Loucy (cell line): ENCODE data around the gene RSRC2.
"Not testable (repeated sequence)": the region's sequence is repeated elsewhere in the genome, so short reads cannot be mapped to it uniquely, and the experiment has no call there.

ENCODE experiments used
- H2AFZ ChIP-seq: fragments of 200-600 bp; sonication (generic); 2 replicates; pipeline ENCODE4 v1.6.0; 2016; ENCODE audit warnings: antibody characterized with exemption, mild to moderate bottlenecking, low read length, moderate library complexity
- H3F3A ChIP-seq: fragments of 200-600 bp; 2 replicates; pipeline ENCODE4 v1.6.0; 2016; ENCODE audit warnings: antibody characterized with exemption, low read depth, mild to moderate bottlenecking
- H3K27me3 ChIP-seq: fragments of 200-600 bp; sonication (generic); 2 replicates; pipeline ENCODE4 v1.6.1; 2014; ENCODE audit warnings: low read length, mild to moderate bottlenecking; ENCODE audit not compliant: insufficient read depth, poor library complexity, severe bottlenecking
- H3K36me3 ChIP-seq: fragments of 200-600 bp; sonication (generic); 2 replicates; pipeline ENCODE4 v1.6.1; 2016; ENCODE audit warnings: low read length; ENCODE audit not compliant: insufficient read depth
- H3K4me1 ChIP-seq: fragments of 200-600 bp; sonication (generic); 2 replicates; pipeline ENCODE4 v1.5.1; 2014; ENCODE audit warnings: low read length, mild to moderate bottlenecking; ENCODE audit not compliant: insufficient read depth, poor library complexity, severe bottlenecking
- H3K4me2 ChIP-seq: fragments of 200-600 bp; sonication (generic); 2 replicates; pipeline ENCODE4 v1.6.0; 2014; ENCODE audit warnings: antibody characterized with exemption, low read length, low read depth, mild to moderate bottlenecking; ENCODE audit not compliant: poor library complexity, severe bottlenecking
- H3K4me3 ChIP-seq: fragments of 200-600 bp; sonication (generic); 2 replicates; pipeline ENCODE4 v1.5.1; 2014; ENCODE audit warnings: low read length, mild to moderate bottlenecking, mixed read lengths; ENCODE audit not compliant: poor library complexity, severe bottlenecking
- H3K79me2 ChIP-seq: fragments of 200-600 bp; sonication (generic); 2 replicates; pipeline ENCODE4 v1.6.1; 2014; ENCODE audit warnings: low read length; ENCODE audit not compliant: insufficient read depth
- H3K9ac ChIP-seq: fragments of 200-600 bp; sonication (generic); 2 replicates; pipeline ENCODE4 v1.6.0; 2014; ENCODE audit warnings: mild to moderate bottlenecking, low read depth, low read length, moderate library complexity; ENCODE audit not compliant: poor library complexity, severe bottlenecking
- H3K9me2 ChIP-seq: fragments of 200-600 bp; sonication (generic); replicated peaks from 2 replicates; pipeline ENCODE4 v1.6.1; 2016; ENCODE audit warnings: low read depth, low read length, mixed read lengths
- H3K9me3 ChIP-seq: fragments of 200-600 bp; sonication (generic); 2 replicates; pipeline ENCODE4 v1.6.1; 2014; ENCODE audit warnings: mild to moderate bottlenecking, antibody characterized with exemption, low read length, low read depth; ENCODE audit not compliant: insufficient read depth
- H4K20me1 ChIP-seq: fragments of 200-600 bp; sonication (generic); 2 replicates; pipeline ENCODE4 v1.6.0; 2014; ENCODE audit warnings: antibody characterized with exemption, low read length, mild to moderate bottlenecking; ENCODE audit not compliant: insufficient read depth, poor library complexity, severe bottlenecking
- EZH2phosphoT487 ChIP-seq: fragments of 200-600 bp; IDR thresholded peaks from 2 replicates; pipeline ENCODE4 v1.6.1; 2018; ENCODE audit warnings: antibody characterized with exemption, mild to moderate bottlenecking, moderate library complexity, borderline replicate concordance
- TF ChIP-seq, protein P1 (sequence below): fragments of 200-600 bp; sonication (generic); conservative IDR thresholded peaks from 2 replicates; pipeline ENCODE4 v1.5.1; 2014; ENCODE audit warnings: mild to moderate bottlenecking, antibody characterized with exemption, low read length

The RSRC2 gene

DNA sequence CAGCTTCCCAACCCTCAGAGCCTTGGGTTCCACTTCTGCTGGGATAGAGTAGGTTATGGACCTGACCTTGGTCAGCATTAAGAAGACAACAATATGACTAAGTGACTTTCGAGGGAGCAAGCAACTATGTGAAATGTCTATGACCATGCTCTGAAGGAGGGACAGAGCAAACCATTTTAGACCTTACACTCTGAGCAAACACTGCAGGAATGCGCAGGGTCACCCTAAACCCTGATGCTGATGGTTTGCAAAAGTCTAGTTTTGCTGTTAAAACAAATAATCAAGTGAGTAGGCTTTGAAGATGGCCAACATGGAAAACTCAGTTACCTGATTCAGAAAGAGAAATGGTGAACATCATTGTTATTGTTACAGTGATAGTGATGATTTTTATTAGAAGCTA, 34.7 kb downstream of the RSRC2 start:
- peaks cover 4% of the 10 kb centered on the region for H3K4me1 ChIP-seq
- H3K27me3 ChIP-seq = no peaks in the 10 kb centered on the region
- TF ChIP-seq, protein P1, sequence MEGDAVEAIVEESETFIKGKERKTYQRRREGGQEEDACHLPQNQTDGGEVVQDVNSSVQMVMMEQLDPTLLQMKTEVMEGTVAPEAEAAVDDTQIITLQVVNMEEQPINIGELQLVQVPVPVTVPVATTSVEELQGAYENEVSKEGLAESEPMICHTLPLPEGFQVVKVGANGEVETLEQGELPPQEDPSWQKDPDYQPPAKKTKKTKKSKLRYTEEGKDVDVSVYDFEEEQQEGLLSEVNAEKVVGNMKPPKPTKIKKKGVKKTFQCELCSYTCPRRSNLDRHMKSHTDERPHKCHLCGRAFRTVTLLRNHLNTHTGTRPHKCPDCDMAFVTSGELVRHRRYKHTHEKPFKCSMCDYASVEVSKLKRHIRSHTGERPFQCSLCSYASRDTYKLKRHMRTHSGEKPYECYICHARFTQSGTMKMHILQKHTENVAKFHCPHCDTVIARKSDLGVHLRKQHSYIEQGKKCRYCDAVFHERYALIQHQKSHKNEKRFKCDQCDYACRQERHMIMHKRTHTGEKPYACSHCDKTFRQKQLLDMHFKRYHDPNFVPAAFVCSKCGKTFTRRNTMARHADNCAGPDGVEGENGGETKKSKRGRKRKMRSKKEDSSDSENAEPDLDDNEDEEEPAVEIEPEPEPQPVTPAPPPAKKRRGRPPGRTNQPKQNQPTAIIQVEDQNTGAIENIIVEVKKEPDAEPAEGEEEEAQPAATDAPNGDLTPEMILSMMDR = no peak
- TF ChIP-seq EZH2phosphoT487 = no peak
- H3K4me2 ChIP-seq = no peak overlapping the region
- H3F3A ChIP-seq = no peaks in the 10 kb centered on the region
- peaks cover 50% of the 10 kb centered on the region for H3K79me2 ChIP-seq
- peaks cover 49% of the 10 kb centered on the region; the same call in 1 of the 2 replicates for H3K36me3 ChIP-seq
- H4K20me1 ChIP-seq = peaks cover 2% of the 10 kb centered on the region
- no peak overlapping the region for H2AFZ ChIP-seq
- no peak overlapping the region for H3K9ac ChIP-seq
- no peaks in the 10 kb centered on the region for H3K9me3 ChIP-seq
- no peaks in the 10 kb centered on the region for H3K9me2 ChIP-seq
- no peak overlapping the region for H3K4me3 ChIP-seq

DNA sequence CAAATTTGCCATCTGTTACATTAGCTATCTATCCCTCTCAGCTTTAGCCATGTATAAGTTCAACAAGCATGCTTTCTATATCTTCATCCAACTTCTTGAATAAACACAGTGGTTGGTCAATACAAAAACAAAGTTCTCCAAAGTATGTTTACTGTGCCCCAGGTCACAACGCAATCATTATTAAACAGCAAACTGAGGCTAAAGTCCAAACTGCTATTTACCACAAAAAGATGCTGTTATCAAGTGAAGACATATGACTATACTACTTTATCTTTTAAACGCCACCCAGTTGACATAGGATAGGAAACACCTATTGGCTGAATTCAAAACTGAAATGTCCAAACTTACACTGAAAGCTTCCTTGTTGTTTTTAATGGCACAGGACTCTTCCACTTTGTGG, 37.7 kb downstream of the RSRC2 start:
- Histone ChIP-seq H3K9me2 (no peaks in the 10 kb centered on the region), H2AFZ (no peak overlapping the region), H3K9me3 (no peaks in the 10 kb centered on the region), H3F3A (no peaks in the 10 kb centered on the region), H3K79me2 (peaks cover 22% of the 10 kb centered on the region; the same call in 1 of the 2 replicates), H3K4me1 (no peaks in the 10 kb centered on the region), H3K4me2 (no peak overlapping the region), H4K20me1 (no peaks in the 10 kb centered on the region), H3K9ac (no peak overlapping the region), H3K27me3 (no peaks in the 10 kb centered on the region), H3K36me3 (peaks cover 70% of the 10 kb centered on the region; the same call in 1 of the 2 replicates), H3K4me3 (no peak overlapping the region)
- TF ChIP-seq EZH2phosphoT487 = no peak

GRCh38 chr12:122487807-122488206, 38.9 kb downstream of the RSRC2 start:
- not testable (repeated sequence) for H3K9me3 ChIP-seq, H3K4me3 ChIP-seq

DNA sequence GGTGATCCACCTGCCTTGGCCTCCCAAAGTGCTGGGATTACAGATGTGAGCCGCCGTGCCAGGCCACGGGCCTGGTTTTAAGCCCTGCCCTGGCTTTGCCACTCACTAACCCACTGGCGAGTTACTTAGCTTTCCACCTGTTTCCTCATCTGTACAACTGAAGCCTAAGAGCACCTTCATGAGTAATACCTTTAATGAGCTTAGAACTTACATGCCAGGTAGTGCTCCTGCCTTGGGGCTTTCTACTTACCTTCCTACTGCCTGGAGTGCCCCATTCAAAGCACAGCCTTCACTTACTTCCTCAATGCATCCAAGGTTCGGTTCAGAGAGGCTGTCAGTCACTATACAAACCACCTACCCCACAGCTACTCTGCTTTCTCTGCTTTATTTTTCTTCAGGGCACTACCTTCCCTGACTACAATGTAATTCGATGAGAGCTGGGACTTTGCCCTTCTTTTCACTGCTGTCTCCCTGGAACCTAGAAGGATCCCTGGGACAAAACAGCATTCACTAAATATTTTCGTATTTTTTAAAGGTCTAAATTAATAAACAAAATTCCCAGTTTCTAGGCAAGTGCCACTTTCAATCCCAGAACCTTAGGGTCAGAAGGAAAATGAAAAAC, 39.8 kb downstream of the RSRC2 start:
- no peak for TF ChIP-seq EZH2phosphoT487
- TF ChIP-seq, protein P1 = no peak
- Histone ChIP-seq H3K9ac (no peak overlapping the region), H3K79me2 (peaks cover 3% of the 10 kb centered on the region; the same call in 1 of the 2 replicates), H3F3A (no peaks in the 10 kb centered on the region), H3K36me3 (peaks cover 81% of the 10 kb centered on the region; the same call in 1 of the 2 replicates), H3K4me1 (no peaks in the 10 kb centered on the region), H3K9me3 (no peaks in the 10 kb centered on the region), H3K4me2 (no peak overlapping the region), H2AFZ (no peak overlapping the region), H3K4me3 (no peak overlapping the region), H3K27me3 (no peaks in the 10 kb centered on the region), H4K20me1 (no peaks in the 10 kb centered on the region), H3K9me2 (no peaks in the 10 kb centered on the region)

More at GRCh38 chr12:122487807-122488206, 38.9 kb downstream of the RSRC2 start:
- not testable (repeated sequence) for H3K27me3 ChIP-seq, H4K20me1 ChIP-seq, H3K4me2 ChIP-seq, H3K4me1 ChIP-seq, H3K9ac ChIP-seq, H2AFZ ChIP-seq, H3K9me2 ChIP-seq, H3F3A ChIP-seq
- H3K79me2 ChIP-seq = peaks cover 12% of the 10 kb centered on the region; the same call in 1 of the 2 replicates
- peaks cover 82% of the 10 kb centered on the region; the same call in 1 of the 2 replicates for H3K36me3 ChIP-seq

GRCh38 chr12:122486360-122486759, 40.4 kb downstream of the RSRC2 start:
- not testable (repeated sequence) for H3K9me3 ChIP-seq, H3K79me2 ChIP-seq, H3K4me3 ChIP-seq, H3K4me2 ChIP-seq, H3K4me1 ChIP-seq, H3K9me2 ChIP-seq, H4K20me1 ChIP-seq, H2AFZ ChIP-seq, H3K9ac ChIP-seq, H3F3A ChIP-seq, H3K27me3 ChIP-seq
- H3K36me3 ChIP-seq = peaks cover 83% of the 10 kb centered on the region

DNA sequence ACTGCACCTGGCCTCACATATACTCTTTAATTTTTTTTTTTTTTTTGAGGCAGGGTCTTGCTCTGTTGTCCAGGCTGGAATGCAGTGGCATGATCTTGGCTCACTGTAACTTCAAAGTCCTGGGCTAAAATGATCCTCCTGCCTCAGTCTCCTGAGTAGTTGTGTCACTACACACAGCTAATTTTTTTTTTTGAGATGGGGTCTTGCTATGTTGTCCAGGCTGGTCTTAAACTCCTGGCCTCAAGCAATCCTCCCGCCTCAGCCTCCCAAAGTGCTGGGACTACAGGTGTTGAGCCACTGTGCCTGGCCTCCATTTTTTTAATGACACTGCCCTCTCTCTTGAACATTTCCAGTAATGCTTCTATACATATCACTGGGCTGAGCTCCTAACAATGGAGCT, 42.4 kb downstream of the RSRC2 start:
- H3K4me1 ChIP-seq, H3K4me2 ChIP-seq, H3K4me3 ChIP-seq, H3K9ac ChIP-seq, H3K27me3 ChIP-seq, H3K79me2 ChIP-seq, H2AFZ ChIP-seq, H3K9me3 ChIP-seq, H4K20me1 ChIP-seq, H3K9me2 ChIP-seq, H3F3A ChIP-seq: not testable (repeated sequence)
- H3K36me3 ChIP-seq = peaks cover 83% of the 10 kb centered on the region
